T-cell (primary cell): ENCODE results near the gene RASSF3. TPM values are rescaled to one million over a fixed set of nuclear protein-coding genes. Genes with fewer than 3 reads are reported as not detected.
"Not testable (repeated sequence)": the region's sequence is repeated elsewhere in the genome, so short reads cannot be mapped to it uniquely, and the experiment has no call there.

Experiments
- ATAC-seq, 4 experiments: fragments of 200-7000 bp in 3 of 4; fragments of 150-1000 bp in 1 of 4; cut with Tn5 transposase; replicated peaks in 1 of 4; 1 replicate in 3 of 4; 2 replicates in 1 of 4; pipeline ENCODE4 v1.10.0; 2021; ENCODE audit warnings: moderate library complexity in 3 of 4, mild to moderate bottlenecking in 2 of 4, moderate number of reproducible peaks in 1 of 4
- CTCF ChIA-PET, 2 donors: fragments of 300-600 bp; sonication (Branson Sonifier 250); formaldehyde crosslinking; loops; one replicate each; lab custom pipeline; 2022; ENCODE audit warnings: antibody characterized with exemption in 2 of 2; lab: Charles Lee
- POLR2A ChIA-PET, 2 donors: fragments of 300-600 bp; sonication (Branson Sonifier 250); formaldehyde crosslinking; loops; one replicate each; lab custom pipeline; 2022; ENCODE audit warnings: antibody characterized with exemption in 2 of 2; lab: Charles Lee
- DNase-seq, 35 experiments: peaks; one replicate each; pipeline versions ENCODE4 v3.0.0 to v3.0.0-alpha.2; 2013 to 2023
- H3K27ac ChIP-seq: one replicate; pipeline ENCODE4 v1.5.1; 2013; ENCODE audit warnings: low read length
- H3K27me3 ChIP-seq, 2 experiments: replicated peaks in 1 of 2; 1 replicate in 1 of 2; 2 replicates in 1 of 2; pipeline versions ENCODE4 v1.6.1 to v1.7.0; 2013; ENCODE audit warnings: low read length in 1 of 2, mixed read lengths in 1 of 2; ENCODE audit not compliant: control insufficient read depth in 2 of 2, insufficient read depth in 2 of 2; ENCODE audit errors: extremely low read depth in 1 of 2
- H3K36me3 ChIP-seq, 2 donors: 1 replicate in 1 of 2; 2 replicates in 1 of 2; pipeline versions ENCODE4 v1.6.1 to v1.7.0; 2013; ENCODE audit warnings: low read length in 1 of 2; ENCODE audit not compliant: control insufficient read depth in 2 of 2, insufficient read depth in 1 of 2; ENCODE audit errors: extremely low read depth in 1 of 2
- H3K4me1 ChIP-seq, 2 experiments: 1 replicate in 1 of 2; 2 replicates in 1 of 2; pipeline versions ENCODE4 v1.6.1 to v1.7.0; 2013; ENCODE audit warnings: low read length in 2 of 2, mixed read lengths in 1 of 2; ENCODE audit not compliant: insufficient read depth in 2 of 2, control insufficient read depth in 1 of 2; ENCODE audit errors: extremely low read depth in 1 of 2
- H3K4me3 ChIP-seq, 2 donors: 1 replicate in 1 of 2; 2 replicates in 1 of 2; pipeline versions ENCODE4 v1.5.1 to v1.7.0; 2013; ENCODE audit warnings: mild to moderate bottlenecking in 2 of 2, low read length in 1 of 2, moderate library complexity in 1 of 2; ENCODE audit not compliant: control insufficient read depth in 1 of 2; ENCODE audit errors: extremely low read depth in 1 of 2
- H3K9me3 ChIP-seq: 2 replicates; pipeline ENCODE4 v1.7.0; 2013
- H3K27ac Mint-ChIP-seq, 2 donors: one replicate each; pipeline ENCODE4 v1.8.0; 2020 to 2021; ENCODE audit warnings: mild to moderate bottlenecking in 2 of 2, mixed read lengths in 2 of 2
- H3K27me3 Mint-ChIP-seq, 2 donors: one replicate each; pipeline ENCODE4 v1.8.0; 2021 to 2022; ENCODE audit warnings: mixed read lengths in 2 of 2
- H3K36me3 Mint-ChIP-seq: one replicate; pipeline ENCODE4 v1.8.0; 2021; ENCODE audit warnings: mixed read lengths
- H3K4me1 Mint-ChIP-seq, 3 donors: one replicate each; pipeline ENCODE4 v1.8.0; 2020 to 2022; ENCODE audit warnings: mixed read lengths in 3 of 3, mild to moderate bottlenecking in 1 of 3
- H3K4me3 Mint-ChIP-seq, 3 donors: one replicate each; pipeline ENCODE4 v1.8.0; 2020 to 2022; ENCODE audit warnings: mild to moderate bottlenecking in 3 of 3, mixed read lengths in 3 of 3, moderate library complexity in 3 of 3
- H3K9me3 Mint-ChIP-seq, 3 donors: one replicate each; pipeline ENCODE4 v1.8.0; 2020 to 2022; ENCODE audit warnings: mixed read lengths in 3 of 3
- WGBS: methylation state at CpG from one replicate; pipeline ENCODE4 v1.1.5; 2013; ENCODE audit warnings: missing lambda C conversion rate; ENCODE audit not compliant: insufficient coverage; 5-methylcytosine and 5-hydroxymethylcytosine counted together
- total RNA-seq, 35 experiments: library from RNA in 6 of 35; stranded (reverse) in 6 of 35; fragments of 120-200 nt in 1 of 35; gene quantifications; one replicate each; pipeline versions ENCODE4 v1.2.1 to v1.2.4 and lab custom pipeline; 2013 to 2026

RASSF3 gene
- total RNA-seq, 5 donors from 2014 or later (not counting 1 experiment from before 2014, with no cell fraction given): 113 to 167 (median 149) TPM

GRCh38 chr12:64624035-64624434 is 13.7 kb downstream of the RASSF3 start:
- no peaks in the 10 kb centered on the region for H3K27me3 Mint-ChIP-seq
- CTCF ChIA-PET: no interaction called here
- POLR2A ChIA-PET: interaction anchor here in 1 of 2 donors (1.9 kb wide), 1 partner anchor 10 kb away, joined by 4 read pairs; no protein-coding TSS in a partner anchor
- ATAC-seq (no peak), DNase-seq (no peak)
- Histone ChIP-seq H3K36me3 (peaks cover 0 to 7% of the 10 kb centered on the region in 2 donors), H3K27me3 (no peaks in the 10 kb centered on the region), H3K9me3 (no peaks in the 10 kb centered on the region), H3K4me1 (peaks cover 30 to 63% of the 10 kb centered on the region in 2 experiments), H3K4me3 (no peak overlapping the region), H3K27ac (no peak overlapping the region)
- H3K36me3 Mint-ChIP-seq: peaks cover 18% of the 10 kb centered on the region
- no peaks in the 10 kb centered on the region for H3K9me3 Mint-ChIP-seq
- peak overlapping the region in 2 of 3 donors; percentile 35 to 90 for H3K4me3 Mint-ChIP-seq
- H3K4me1 Mint-ChIP-seq: peaks cover 80 to 89% (median 88%) of the 10 kb centered on the region in 3 donors
- H3K27ac Mint-ChIP-seq: peak overlapping the region; percentile 23 to 40
- WGBS: no CpG with 5 or more reads among the region's 4 CpGs

GRCh38 chr12:64625243-64626077 is 15.2 kb downstream of the RASSF3 start:
- ATAC-seq (peak; percentile 50 to 69 (median 66)), DNase-seq (peak in 3 of 35 experiments; percentile 15 to 49 (median 32))
- peak overlapping the region; percentile 88 to 93 for H3K27ac Mint-ChIP-seq
- H3K4me1 ChIP-seq: peaks cover 29 to 65% of the 10 kb centered on the region in 2 experiments
- peak overlapping the region; percentile 75 to 90 (median 81) for H3K4me3 Mint-ChIP-seq
- H3K36me3 Mint-ChIP-seq: peaks cover 14% of the 10 kb centered on the region
- POLR2A ChIA-PET: interaction anchor here in 1 of 2 donors (1.9 kb wide), 1 partner anchor 9 kb away, joined by 4 read pairs; no protein-coding TSS in a partner anchor
- no peaks in the 10 kb centered on the region for H3K9me3 ChIP-seq
- H3K4me1 Mint-ChIP-seq: peaks cover 72 to 85% (median 82%) of the 10 kb centered on the region in 3 donors
- peaks cover 0 to 10% of the 10 kb centered on the region in 2 donors for H3K36me3 ChIP-seq
- H3K27ac ChIP-seq: peak overlapping the region; percentile 56
- no peaks in the 10 kb centered on the region for H3K27me3 ChIP-seq
- no peaks in the 10 kb centered on the region for H3K9me3 Mint-ChIP-seq
- peak overlapping the region; percentile 36 to 42 for H3K4me3 ChIP-seq
- WGBS: 4% methylated on average over 8 of the region's 15 CpGs
- no peaks in the 10 kb centered on the region for H3K27me3 Mint-ChIP-seq
- CTCF ChIA-PET: interaction anchor here in 1 of 2 donors (0.6 kb wide), 1 partner anchor 16 kb away, joined by 4 read pairs; no protein-coding TSS in a partner anchor

GRCh38 chr12:64626588-64626987 is 16.3 kb downstream of the RASSF3 start:
- not testable (repeated sequence) for DNase-seq, ATAC-seq, H3K4me3 ChIP-seq, H3K27me3 ChIP-seq, H3K9me3 ChIP-seq, H3K9me3 Mint-ChIP-seq, H3K27ac ChIP-seq, H3K27me3 Mint-ChIP-seq
- Mint-ChIP-seq H3K4me3 (peak overlapping the region in 1 of 3 donors; percentile 61), H3K4me1 (peaks cover 73 to 88% (median 84%) of the 10 kb centered on the region in 3 donors), H3K36me3 (peaks cover 23% of the 10 kb centered on the region), H3K27ac (peak overlapping the region; percentile 27 to 57)
- POLR2A ChIA-PET: interaction anchor here (0.6 to 0.9 kb wide), 4 partner anchors 13 to 93 kb away, joined by 3 to 7 read pairs (median 4); no protein-coding TSS in a partner anchor
- no CpG with 5 or more reads among the region's 1 CpG for WGBS
- Histone ChIP-seq H3K4me1 (peaks cover 34 to 67% of the 10 kb centered on the region in 2 experiments), H3K36me3 (peaks cover 0 to 16% of the 10 kb centered on the region in 2 donors)
- CTCF ChIA-PET: interaction anchor here in 1 of 2 donors (0.6 kb wide), 1 partner anchor 17 kb away, joined by 4 read pairs; no protein-coding TSS in a partner anchor

GRCh38 chr12:64627771-64628170 is 17.5 kb downstream of the RASSF3 start:
- DNase-seq: no peak
- ATAC-seq: no peak
- peaks cover 0 to 19% of the 10 kb centered on the region in 2 donors for H3K36me3 ChIP-seq
- H3K4me3 Mint-ChIP-seq: peak overlapping the region in 1 of 3 donors; percentile 61
- peak overlapping the region; percentile 57 to 64 for H3K27ac Mint-ChIP-seq
- H3K27ac ChIP-seq: no peak overlapping the region
- ChIA-PET CTCF (interaction anchor here in 1 of 2 donors (0.6 to 0.7 kb wide), 3 partner anchors 11 to 42 kb away, joined by 3 read pairs; no protein-coding TSS in a partner anchor), POLR2A (interaction anchor here in 1 of 2 donors (0.9 kb wide), 1 partner anchor 17 kb away, joined by 4 read pairs; no protein-coding TSS in a partner anchor)
- H3K4me1 ChIP-seq: peaks cover 32 to 70% of the 10 kb centered on the region in 2 experiments
- H3K27me3 Mint-ChIP-seq: no peaks in the 10 kb centered on the region
- H3K9me3 ChIP-seq: no peaks in the 10 kb centered on the region
- H3K4me3 ChIP-seq: no peak overlapping the region
- peaks cover 0 to 8% (median 6%) of the 10 kb centered on the region in 3 donors for H3K9me3 Mint-ChIP-seq
- peaks cover 34% of the 10 kb centered on the region for H3K36me3 Mint-ChIP-seq
- no peaks in the 10 kb centered on the region for H3K27me3 ChIP-seq
- H3K4me1 Mint-ChIP-seq: peaks cover 76 to 88% (median 86%) of the 10 kb centered on the region in 3 donors

GRCh38 chr12:64631197-64631596 is 20.9 kb downstream of the RASSF3 start:
- POLR2A ChIA-PET: interaction anchor here in 1 of 2 donors (0.6 kb wide), 1 partner anchor 17 kb away, joined by 5 read pairs; no protein-coding TSS in a partner anchor
- H3K36me3 ChIP-seq: peaks cover 0 to 27% of the 10 kb centered on the region in 2 donors
- no peak for DNase-seq

More at GRCh38 chr12:64631197-64631596, 20.9 kb downstream of the RASSF3 start:
- Mint-ChIP-seq H3K9me3 (peaks cover 2 to 16% (median 6%) of the 10 kb centered on the region in 3 donors), H3K27ac (peak overlapping the region; percentile 74 to 81), H3K4me1 (peaks cover 73 to 90% (median 88%) of the 10 kb centered on the region in 3 donors), H3K36me3 (peaks cover 48% of the 10 kb centered on the region), H3K4me3 (peak overlapping the region; percentile 17 to 65 (median 25)), H3K27me3 (no peaks in the 10 kb centered on the region)
- H3K4me1 ChIP-seq: peaks cover 21 to 70% of the 10 kb centered on the region in 2 experiments
- peak; percentile 38 to 51 (median 40) for ATAC-seq
- H3K27ac ChIP-seq: peak overlapping the region; percentile 23
- H3K27me3 ChIP-seq: no peaks in the 10 kb centered on the region
- no peak overlapping the region for H3K4me3 ChIP-seq
- WGBS: 94% methylated on average over 5 of the region's 5 CpGs
- CTCF ChIA-PET: no interaction called here
- H3K9me3 ChIP-seq: no peaks in the 10 kb centered on the region
